ENCODE measurements around the gene HSFX3.

DNA sequence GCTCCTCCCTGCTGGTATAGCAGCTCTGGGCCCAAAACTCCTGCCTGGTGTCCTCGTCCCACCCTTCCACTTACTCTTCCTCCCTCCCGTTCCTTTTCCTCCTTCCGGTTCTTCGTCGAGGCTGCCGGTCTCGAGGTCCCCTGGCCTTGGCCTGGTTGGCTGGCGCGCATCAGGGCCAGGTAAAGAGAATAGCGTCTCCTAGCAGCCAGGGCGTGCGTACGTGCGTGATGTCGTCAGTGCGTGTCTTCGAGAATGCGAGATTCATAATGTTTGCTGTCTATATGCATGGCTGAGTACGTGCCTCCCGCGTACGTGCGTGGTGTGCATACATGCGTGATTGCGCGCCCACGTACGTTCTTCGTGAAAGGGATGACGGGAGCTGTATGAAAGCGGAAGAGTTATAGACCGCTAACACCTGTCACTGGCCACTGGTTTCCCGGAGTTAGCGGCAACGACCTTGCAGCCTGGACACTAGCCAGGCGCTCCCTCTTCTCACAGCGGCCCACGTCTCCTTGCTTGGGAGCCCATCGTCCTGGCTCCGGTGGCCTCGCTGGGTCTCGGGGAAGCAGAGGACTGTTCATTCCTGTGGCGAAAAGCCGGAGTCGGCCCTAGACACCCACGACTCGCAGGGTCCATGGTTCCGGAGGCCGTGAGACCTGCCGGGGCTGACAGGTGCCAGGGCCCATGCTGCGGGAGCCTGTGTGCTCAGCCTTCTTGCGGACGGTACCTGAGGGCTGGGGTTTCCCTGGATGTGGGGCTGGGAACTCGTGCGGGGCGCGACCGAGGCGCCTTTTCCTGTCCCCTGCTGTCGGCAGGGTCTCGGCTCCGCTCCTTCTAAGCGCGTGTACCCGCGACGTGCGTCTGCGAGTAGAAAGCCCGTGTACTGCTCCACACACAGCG lies 8.9 kb downstream of the HSFX3 start, which contains the start of gene EOLA1:
- TF ChIP-seq, protein P1, sequence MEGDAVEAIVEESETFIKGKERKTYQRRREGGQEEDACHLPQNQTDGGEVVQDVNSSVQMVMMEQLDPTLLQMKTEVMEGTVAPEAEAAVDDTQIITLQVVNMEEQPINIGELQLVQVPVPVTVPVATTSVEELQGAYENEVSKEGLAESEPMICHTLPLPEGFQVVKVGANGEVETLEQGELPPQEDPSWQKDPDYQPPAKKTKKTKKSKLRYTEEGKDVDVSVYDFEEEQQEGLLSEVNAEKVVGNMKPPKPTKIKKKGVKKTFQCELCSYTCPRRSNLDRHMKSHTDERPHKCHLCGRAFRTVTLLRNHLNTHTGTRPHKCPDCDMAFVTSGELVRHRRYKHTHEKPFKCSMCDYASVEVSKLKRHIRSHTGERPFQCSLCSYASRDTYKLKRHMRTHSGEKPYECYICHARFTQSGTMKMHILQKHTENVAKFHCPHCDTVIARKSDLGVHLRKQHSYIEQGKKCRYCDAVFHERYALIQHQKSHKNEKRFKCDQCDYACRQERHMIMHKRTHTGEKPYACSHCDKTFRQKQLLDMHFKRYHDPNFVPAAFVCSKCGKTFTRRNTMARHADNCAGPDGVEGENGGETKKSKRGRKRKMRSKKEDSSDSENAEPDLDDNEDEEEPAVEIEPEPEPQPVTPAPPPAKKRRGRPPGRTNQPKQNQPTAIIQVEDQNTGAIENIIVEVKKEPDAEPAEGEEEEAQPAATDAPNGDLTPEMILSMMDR (conservative IDR thresholded peaks at IDR 0.05; ENCODE audit: low read depth, low read length), result no peak
- TF ChIP-seq EZH2 (IDR thresholded peaks at IDR 0.05; ENCODE audit: borderline replicate concordance, low read depth, low read length, poor library complexity, severe bottlenecking), result no peak
